SK-N-SH (cell line): ENCODE results near the gene MAPKAPK3. TPM values are rescaled to one million over a fixed set of nuclear protein-coding genes. Genes with fewer than 3 reads are reported as not detected.

ENCODE experiments used
- polyA plus RNA-seq, 3 experiments: library from polyadenylated mRNA; depleted of rRNA; stranded (reverse); fragments of >200 nt; gene quantifications; 2 replicates each; pipeline ENCODE4 v1.2.3, GENCODE V29; 2012
- small RNA-seq, 7 experiments: library from RNA; depleted of rRNA; stranded (forward); fragments of <200 nt; gene quantifications; one replicate each; pipeline ENCODE3, GENCODE V24; 2012

MAPKAPK3 gene
- polyA plus RNA-seq, 1 of the 3 experiments (the other 2 are of a cell fraction): 29.4 TPM

Small RNAs within 50 kb of the gene (small RNA-seq; reads per million reads assigned to genes)
- gene MIR4787: 0 to 1.3 (median 0) reads per million in 7 experiments
- gene PPIAP69: 0 to 5.8 (median 0) reads per million in 7 experiments

Other genes starting within 250 kb of the MAPKAPK3 start
- 1.1 and 2.8 TPM in 2 replicates for gene CACNA2D2, start 113.5 kb upstream of the MAPKAPK3 start, polyA plus RNA-seq (2012; rRNA removed)
- 19.7 and 27.2 TPM in 2 replicates for gene C3orf18, start 49.4 kb upstream of the MAPKAPK3 start, polyA plus RNA-seq (2012; rRNA removed)
- 15.4 and 21.7 TPM in 2 replicates for gene HEMK1, start 47.6 kb upstream of the MAPKAPK3 start, polyA plus RNA-seq (2012; rRNA removed)
- gene CISH, start 5.4 kb upstream of the MAPKAPK3 start, polyA plus RNA-seq (2012; rRNA removed): 2.0 and 2.6 TPM in 2 replicates
- 0.05 TPM in 2 replicates for gene DOCK3, start 57.8 kb downstream of the MAPKAPK3 start, polyA plus RNA-seq (2012; rRNA removed)